Astrocyte (in vitro differentiated cells and primary cell): Measurements from ENCODE around the gene ATP1B4.

Experiments used
- EZH2 ChIP-seq: IDR thresholded peaks from 2 replicates; pipeline ENCODE4 v1.6.1; 2012; ENCODE audit warnings: mild to moderate bottlenecking, low read length, inconsistent platforms; ENCODE audit not compliant: insufficient read depth
- TF ChIP-seq, protein P1 (sequence below): IDR thresholded peaks from 2 replicates; pipeline ENCODE4 v1.5.1; 2011; ENCODE audit warnings: low read depth, mild to moderate bottlenecking, inconsistent platforms, low read length, moderate library complexity; ENCODE audit not compliant: insufficient read depth

- TF ChIP-seq, protein P1, sequence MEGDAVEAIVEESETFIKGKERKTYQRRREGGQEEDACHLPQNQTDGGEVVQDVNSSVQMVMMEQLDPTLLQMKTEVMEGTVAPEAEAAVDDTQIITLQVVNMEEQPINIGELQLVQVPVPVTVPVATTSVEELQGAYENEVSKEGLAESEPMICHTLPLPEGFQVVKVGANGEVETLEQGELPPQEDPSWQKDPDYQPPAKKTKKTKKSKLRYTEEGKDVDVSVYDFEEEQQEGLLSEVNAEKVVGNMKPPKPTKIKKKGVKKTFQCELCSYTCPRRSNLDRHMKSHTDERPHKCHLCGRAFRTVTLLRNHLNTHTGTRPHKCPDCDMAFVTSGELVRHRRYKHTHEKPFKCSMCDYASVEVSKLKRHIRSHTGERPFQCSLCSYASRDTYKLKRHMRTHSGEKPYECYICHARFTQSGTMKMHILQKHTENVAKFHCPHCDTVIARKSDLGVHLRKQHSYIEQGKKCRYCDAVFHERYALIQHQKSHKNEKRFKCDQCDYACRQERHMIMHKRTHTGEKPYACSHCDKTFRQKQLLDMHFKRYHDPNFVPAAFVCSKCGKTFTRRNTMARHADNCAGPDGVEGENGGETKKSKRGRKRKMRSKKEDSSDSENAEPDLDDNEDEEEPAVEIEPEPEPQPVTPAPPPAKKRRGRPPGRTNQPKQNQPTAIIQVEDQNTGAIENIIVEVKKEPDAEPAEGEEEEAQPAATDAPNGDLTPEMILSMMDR, result no peak
- no peak for TF ChIP-seq EZH2
Observed at GRCh38 chrX:120377179-120377578, 15.3 kb downstream of the ATP1B4 start.
